Cardiac fibroblast (primary cell): ENCODE data around the gene FAM9C.

Experiments
- DNase-seq, 2 donors: peaks; one replicate each; pipeline versions ENCODE4 v3.0.0 to v3.0.0-alpha.2; 2010; ENCODE audit warnings: low read depth in 2 of 2
- H3K4me3 ChIP-seq, 2 donors: replicated peaks in 1 of 2; 1 replicate in 1 of 2; 2 replicates in 1 of 2; pipeline ENCODE4 v1.5.1; 2011; ENCODE audit warnings: low read depth in 2 of 2, low read length in 2 of 2, mild to moderate bottlenecking in 2 of 2, moderate library complexity in 1 of 2
- CTCF ChIP-seq: IDR thresholded peaks from one replicate; pipeline ENCODE4 v1.5.1; 2011; ENCODE audit warnings: low read depth, mild to moderate bottlenecking, low read length, inconsistent platforms

FAM9C gene

GRCh38 chrX:13013363-13014110 is 30.9 kb downstream of the FAM9C start:
- no peak for TF ChIP-seq CTCF
- DNase-seq: peak; percentile 53 to 79
- H3K4me3 ChIP-seq: no peak overlapping the region

GRCh38 chrX:13010546-13010945 is 33.9 kb downstream of the FAM9C start:
- no peak overlapping the region for H3K4me3 ChIP-seq
- TF ChIP-seq CTCF: no peak
- no peak for DNase-seq

- no peak overlapping the region for H3K4me3 ChIP-seq
- TF ChIP-seq CTCF: no peak
- no peak for DNase-seq
Measured at GRCh38 chrX:13009844-13010243, 34.6 kb downstream of the FAM9C start.

- no peak for TF ChIP-seq CTCF
- DNase-seq: no peak
- no peak overlapping the region for H3K4me3 ChIP-seq
Measured at GRCh38 chrX:13009273-13009672, 35.1 kb downstream of the FAM9C start.

GRCh38 chrX:13008851-13009250 is 35.6 kb downstream of the FAM9C start:
- no peak for DNase-seq
- no peak overlapping the region for H3K4me3 ChIP-seq
- TF ChIP-seq CTCF: no peak

GRCh38 chrX:13008189-13008533 is 36.3 kb downstream of the FAM9C start:
- H3K4me3 ChIP-seq: no peak overlapping the region
- DNase-seq: no peak
- TF ChIP-seq CTCF: no peak
